Measurements from ENCODE around the gene DTX3L.

DTX3L gene

DNA sequence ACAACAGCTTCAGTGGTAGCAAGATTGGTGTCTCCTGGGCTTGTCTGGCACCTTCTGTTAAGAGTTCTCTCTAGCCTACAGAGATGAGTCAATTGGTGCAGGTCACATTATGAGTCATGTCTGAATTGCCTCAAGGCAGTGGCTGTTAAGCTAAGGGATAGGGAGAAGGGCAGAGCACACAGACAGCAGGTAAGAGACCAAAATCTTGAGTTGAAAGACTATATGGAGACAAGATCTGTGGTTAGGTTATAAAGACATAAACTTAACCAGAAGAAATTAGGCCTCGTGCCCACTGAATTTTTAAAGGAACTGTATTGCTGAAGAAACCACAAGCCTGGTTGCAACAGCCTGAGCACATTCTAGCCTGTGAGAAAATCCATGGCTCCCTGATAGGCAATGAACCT lies 30.2 kb upstream of the DTX3L start:
- Histone ChIP-seq H4K20me1 (ENCODE audit: insufficient read depth, low read length, poor library complexity, severe bottlenecking) (peaks cover 2% of the 10 kb centered on the region), H3K4me2 (ENCODE audit: low read depth, low read length, poor library complexity, severe bottlenecking) (no peak overlapping the region)

DNA sequence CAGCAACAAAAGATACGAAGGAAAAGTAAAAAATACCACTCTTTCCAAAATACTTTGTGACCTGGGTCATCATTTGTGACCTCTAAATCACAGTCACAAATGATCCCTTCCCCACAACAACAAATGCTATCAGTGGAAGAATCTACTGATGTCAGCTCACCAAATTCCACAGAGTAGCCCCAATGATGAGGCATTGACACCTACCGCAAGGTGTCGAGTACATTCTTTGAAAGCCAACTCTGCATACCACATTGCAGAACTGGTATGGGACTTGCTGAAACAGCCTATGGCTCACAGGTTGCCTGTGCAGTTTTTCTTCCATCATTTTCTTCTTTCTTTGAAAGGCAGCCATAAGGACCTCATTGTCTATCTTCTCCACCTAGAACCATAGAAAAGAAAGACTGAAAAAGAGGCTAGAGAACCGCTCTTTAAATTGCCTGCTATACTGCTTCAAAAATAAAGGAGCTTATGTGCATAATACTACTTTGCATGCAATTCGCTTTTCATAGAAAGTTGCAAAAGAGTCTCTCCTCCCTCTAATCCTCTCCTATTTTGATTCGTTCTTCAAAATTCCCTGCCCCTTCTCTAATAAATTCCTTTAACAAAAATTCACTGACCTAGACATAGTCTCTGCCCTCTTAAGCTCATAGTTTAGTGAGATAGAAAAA lies 28.0 kb upstream of the DTX3L start:
- Histone ChIP-seq H3K4me3 (ENCODE audit: low read length, poor library complexity, severe bottlenecking) (no peak overlapping the region), H3K9ac (ENCODE audit: low read depth, low read length, poor library complexity, severe bottlenecking) (no peak overlapping the region), H3K79me2 (ENCODE audit: insufficient read depth, low read length) (no peaks in the 10 kb centered on the region), H3K27me3 (ENCODE audit: insufficient read depth, low read length, poor library complexity, severe bottlenecking) (no peaks in the 10 kb centered on the region), H3K36me3 (ENCODE audit: insufficient read depth, low read length) (no peaks in the 10 kb centered on the region), H4K20me1 (ENCODE audit: insufficient read depth, low read length, poor library complexity, severe bottlenecking) (peaks cover 2% of the 10 kb centered on the region), H3K4me1 (ENCODE audit: insufficient read depth, low read length, poor library complexity, severe bottlenecking) (peaks cover 12% of the 10 kb centered on the region), H3F3A (ENCODE audit: low read depth) (0 out of 2 replicates have a peak, but pooled peaks cover 2% of the 10 kb centered on the region), H3K4me2 (ENCODE audit: low read depth, low read length, poor library complexity, severe bottlenecking) (no peak overlapping the region), H2AFZ (ENCODE audit: low read length) (no peak overlapping the region), H3K9me2 (replicated peaks; ENCODE audit: low read depth, low read length) (no peaks in the 10 kb centered on the region), H3K9me3 (ENCODE audit: insufficient read depth, low read depth, low read length) (no peaks in the 10 kb centered on the region)
- TF ChIP-seq EZH2phosphoT487 (IDR thresholded peaks at IDR 0.05; ENCODE audit: borderline replicate concordance): no peak
- TF ChIP-seq, protein P1, sequence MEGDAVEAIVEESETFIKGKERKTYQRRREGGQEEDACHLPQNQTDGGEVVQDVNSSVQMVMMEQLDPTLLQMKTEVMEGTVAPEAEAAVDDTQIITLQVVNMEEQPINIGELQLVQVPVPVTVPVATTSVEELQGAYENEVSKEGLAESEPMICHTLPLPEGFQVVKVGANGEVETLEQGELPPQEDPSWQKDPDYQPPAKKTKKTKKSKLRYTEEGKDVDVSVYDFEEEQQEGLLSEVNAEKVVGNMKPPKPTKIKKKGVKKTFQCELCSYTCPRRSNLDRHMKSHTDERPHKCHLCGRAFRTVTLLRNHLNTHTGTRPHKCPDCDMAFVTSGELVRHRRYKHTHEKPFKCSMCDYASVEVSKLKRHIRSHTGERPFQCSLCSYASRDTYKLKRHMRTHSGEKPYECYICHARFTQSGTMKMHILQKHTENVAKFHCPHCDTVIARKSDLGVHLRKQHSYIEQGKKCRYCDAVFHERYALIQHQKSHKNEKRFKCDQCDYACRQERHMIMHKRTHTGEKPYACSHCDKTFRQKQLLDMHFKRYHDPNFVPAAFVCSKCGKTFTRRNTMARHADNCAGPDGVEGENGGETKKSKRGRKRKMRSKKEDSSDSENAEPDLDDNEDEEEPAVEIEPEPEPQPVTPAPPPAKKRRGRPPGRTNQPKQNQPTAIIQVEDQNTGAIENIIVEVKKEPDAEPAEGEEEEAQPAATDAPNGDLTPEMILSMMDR (conservative IDR thresholded peaks at IDR 0.05; ENCODE audit: low read length): no peak

More for the DNA sequence above, 30.2 kb upstream of the DTX3L start:
- Histone ChIP-seq H3K79me2 (ENCODE audit: insufficient read depth, low read length) (no peaks in the 10 kb centered on the region), H3K36me3 (ENCODE audit: insufficient read depth, low read length) (no peaks in the 10 kb centered on the region), H2AFZ (ENCODE audit: low read length) (no peak overlapping the region), H3K9ac (ENCODE audit: low read depth, low read length, poor library complexity, severe bottlenecking) (no peak overlapping the region), H3F3A (ENCODE audit: low read depth) (0 out of 2 replicates have a peak, but pooled peaks cover 2% of the 10 kb centered on the region), H3K4me3 (ENCODE audit: low read length, poor library complexity, severe bottlenecking) (no peak overlapping the region), H3K27me3 (ENCODE audit: insufficient read depth, low read length, poor library complexity, severe bottlenecking) (no peaks in the 10 kb centered on the region), H3K9me2 (replicated peaks; ENCODE audit: low read depth, low read length) (no peaks in the 10 kb centered on the region), H3K9me3 (ENCODE audit: insufficient read depth, low read depth, low read length) (no peaks in the 10 kb centered on the region), H3K4me1 (ENCODE audit: insufficient read depth, low read length, poor library complexity, severe bottlenecking) (peaks cover 12% of the 10 kb centered on the region)
- TF ChIP-seq EZH2phosphoT487 (IDR thresholded peaks at IDR 0.05; ENCODE audit: borderline replicate concordance): no peak
- TF ChIP-seq, protein P1 (conservative IDR thresholded peaks at IDR 0.05; ENCODE audit: low read length): no peak

DNA sequence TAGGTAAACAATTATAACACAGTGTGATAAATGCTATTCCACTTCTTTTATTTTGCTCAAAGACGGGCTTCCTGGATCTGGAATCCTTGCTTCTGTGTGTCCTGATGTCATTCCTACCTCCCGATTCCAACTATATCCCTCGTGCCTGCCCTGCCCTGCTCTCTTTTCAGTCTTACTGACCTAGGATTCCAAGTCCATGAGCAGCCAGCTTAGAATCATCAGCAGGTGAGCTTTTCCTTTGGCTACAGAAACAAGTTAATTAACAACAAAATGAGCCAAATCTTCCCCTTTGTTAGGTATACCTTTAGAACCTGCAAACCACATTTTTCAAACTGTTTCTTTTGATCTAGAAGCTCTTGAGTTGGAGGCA lies 27.5 kb upstream of the DTX3L start:
- Histone ChIP-seq H3K4me2 (ENCODE audit: low read depth, low read length, poor library complexity, severe bottlenecking) (no peak overlapping the region), H3K36me3 (ENCODE audit: insufficient read depth, low read length) (no peaks in the 10 kb centered on the region), H3K79me2 (ENCODE audit: insufficient read depth, low read length) (no peaks in the 10 kb centered on the region), H2AFZ (ENCODE audit: low read length) (no peak overlapping the region), H3K4me1 (ENCODE audit: insufficient read depth, low read length, poor library complexity, severe bottlenecking) (peaks cover 12% of the 10 kb centered on the region), H3K27me3 (ENCODE audit: insufficient read depth, low read length, poor library complexity, severe bottlenecking) (no peaks in the 10 kb centered on the region), H3F3A (ENCODE audit: low read depth) (0 out of 2 replicates have a peak, but pooled peaks cover 2% of the 10 kb centered on the region), H4K20me1 (ENCODE audit: insufficient read depth, low read length, poor library complexity, severe bottlenecking) (peaks cover 2% of the 10 kb centered on the region), H3K9ac (ENCODE audit: low read depth, low read length, poor library complexity, severe bottlenecking) (no peak overlapping the region), H3K9me3 (ENCODE audit: insufficient read depth, low read depth, low read length) (no peaks in the 10 kb centered on the region), H3K4me3 (ENCODE audit: low read length, poor library complexity, severe bottlenecking) (no peak overlapping the region), H3K9me2 (replicated peaks; ENCODE audit: low read depth, low read length) (no peaks in the 10 kb centered on the region)
- TF ChIP-seq, protein P1 (conservative IDR thresholded peaks at IDR 0.05; ENCODE audit: low read length): no peak
- no peak for TF ChIP-seq EZH2phosphoT487 (IDR thresholded peaks at IDR 0.05; ENCODE audit: borderline replicate concordance)
